B cell (primary cell): Measurements from ENCODE around the gene CCDC6.

Source experiments
- CTCF ChIP-seq: fragments of 200-600 bp; IDR thresholded peaks from one replicate; pipeline ENCODE4 v1.8.0; 2022; ENCODE audit warnings: antibody characterized with exemption, mild to moderate bottlenecking
- EZH2 ChIP-seq: IDR thresholded peaks from 2 replicates; pipeline ENCODE4 v1.6.1; 2012; ENCODE audit warnings: borderline replicate concordance, low read depth, mild to moderate bottlenecking, moderate library complexity, low read length; ENCODE audit not compliant: insufficient read depth, poor library complexity, severe bottlenecking

GRCh38 chr10:59880971-59881510 lies 25.3 kb downstream of the CCDC6 start:
- TF ChIP-seq CTCF (no peak), EZH2 (no peak)
